Measurements from ENCODE around the gene ARHGAP1.

The ARHGAP1 gene

GRCh38 chr11:46700241-46701077 lies at the start of gene ARHGAP1, which contains the start of gene ZNF408:
Gene ARHGAP1 (minus strand): TSS chr11:46700619. CDS start chr11:46696107, 4,512 bp downstream.
Gene ZNF408 (plus strand): TSS chr11:46701031. CDS start chr11:46701048, 17 bp downstream.
- peak; percentile 99 to 100 for DNase-seq

GRCh38 chr11:46747150-46747549 lies 46.7 kb upstream of the ARHGAP1 start:
- DNase-seq = no peak

- no peak for DNase-seq
Observed at GRCh38 chr11:46745995-46746394, 45.6 kb upstream of the ARHGAP1 start.

- no peak for DNase-seq
Observed at GRCh38 chr11:46745328-46745727, 44.9 kb upstream of the ARHGAP1 start.

GRCh38 chr11:46743693-46744339 lies 43.4 kb upstream of the ARHGAP1 start:
- DNase-seq = no peak

- no peak for DNase-seq
Observed at GRCh38 chr11:46743043-46743442, 42.6 kb upstream of the ARHGAP1 start.

- no peak for DNase-seq
Observed at GRCh38 chr11:46741600-46742484, 41.4 kb upstream of the ARHGAP1 start.

GRCh38 chr11:46738887-46739286 lies 38.5 kb upstream of the ARHGAP1 start:
- no peak for DNase-seq

- no peak for DNase-seq
Observed at GRCh38 chr11:46737699-46738098, 37.3 kb upstream of the ARHGAP1 start.

- no peak for DNase-seq
Observed at GRCh38 chr11:46736615-46737014, 36.2 kb upstream of the ARHGAP1 start.

- no peak for DNase-seq
Observed at GRCh38 chr11:46736146-46736545, 35.7 kb upstream of the ARHGAP1 start.

GRCh38 chr11:46733234-46733633 lies 32.8 kb upstream of the ARHGAP1 start:
- no peak for DNase-seq

GRCh38 chr11:46731545-46731944 lies 31.1 kb upstream of the ARHGAP1 start:
- DNase-seq = no peak

- DNase-seq = no peak
Observed at GRCh38 chr11:46729110-46730027, 28.9 kb upstream of the ARHGAP1 start.

- no peak for DNase-seq
Observed at GRCh38 chr11:46728659-46729040, 28.2 kb upstream of the ARHGAP1 start.

GRCh38 chr11:46727952-46728658 lies 27.7 kb upstream of the ARHGAP1 start:
- DNase-seq = no peak

GRCh38 chr11:46726206-46726862 lies 25.9 kb upstream of the ARHGAP1 start:
- no peak for DNase-seq

GRCh38 chr11:46725338-46726205 lies 25.2 kb upstream of the ARHGAP1 start:
- DNase-seq = no peak

GRCh38 chr11:46724088-46724487 lies 23.7 kb upstream of the ARHGAP1 start:
- DNase-seq = no peak

GRCh38 chr11:46723359-46723680 lies 22.9 kb upstream of the ARHGAP1 start:
- no peak for DNase-seq
